SK-N-MC (cell line): ENCODE results near the gene LGR6.

Source experiments
- EZH2 ChIP-seq: fragments of 200-600 bp; sonication (generic); IDR thresholded peaks from one replicate; pipeline ENCODE4 v1.6.1; 2017; ENCODE audit warnings: antibody characterized with exemption
- FOXP2 ChIP-seq: optimal IDR thresholded peaks from 2 replicates; pipeline ENCODE3; 2011; ENCODE audit warnings: mild to moderate bottlenecking, moderate library complexity; ENCODE audit not compliant: insufficient read depth; ENCODE audit errors: extremely low read length, control extremely low read depth
- POLR2AphosphoS5 ChIP-seq: IDR thresholded peaks from 2 replicates; pipeline ENCODE4 v1.6.1; 2012; ENCODE audit warnings: mild to moderate bottlenecking, low read depth, low read length, borderline replicate concordance

DNA sequence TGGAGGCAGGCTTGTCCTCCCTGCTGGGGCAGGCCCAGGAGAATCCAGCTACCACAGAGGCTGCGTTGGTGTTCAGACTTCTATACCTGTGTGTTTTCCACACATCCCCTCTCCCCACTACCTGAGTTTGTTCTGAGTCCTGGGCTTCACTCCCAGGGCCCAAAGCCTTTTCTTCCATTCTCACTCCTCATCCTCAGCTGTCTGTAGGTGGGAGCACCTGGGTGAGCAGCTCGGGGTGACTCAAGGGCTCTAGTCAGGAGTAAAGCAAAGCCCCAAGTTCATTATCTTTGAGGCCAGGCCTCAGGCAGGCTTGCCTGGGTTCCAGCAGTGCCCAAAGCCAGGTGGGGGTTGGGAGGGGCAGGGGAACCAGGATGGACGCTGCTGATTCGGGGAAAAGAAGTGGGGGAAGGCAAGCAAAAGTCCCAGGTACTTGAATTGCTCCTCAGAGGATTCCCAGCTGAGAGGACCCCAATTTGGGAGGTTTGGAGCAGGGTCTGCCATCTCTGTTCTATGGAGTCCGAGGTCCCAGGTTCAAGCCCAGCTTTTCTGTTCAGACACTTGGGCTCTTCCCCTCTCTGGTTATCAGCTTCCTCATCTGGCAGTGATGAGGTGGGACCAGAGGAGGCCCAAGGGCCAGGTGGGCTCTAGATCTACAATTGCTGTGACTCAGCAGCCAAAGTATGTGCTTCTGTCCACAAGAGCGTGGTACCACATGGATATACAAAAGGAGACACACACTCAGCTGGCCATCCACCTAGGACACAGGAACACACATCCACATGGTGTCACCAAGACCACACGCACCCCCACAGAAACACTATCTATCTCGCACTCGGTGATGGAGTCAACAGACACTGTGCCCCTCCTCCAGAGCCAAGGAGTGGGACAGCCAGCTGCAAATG is 27.4 kb upstream of the LGR6 start:
- TF ChIP-seq EZH2 (no peak), POLR2AphosphoS5 (no peak), FOXP2 (no peak)
